Trophoblast cell (in vitro differentiated cells and primary cell): Measurements from ENCODE around the gene SMAD3.
A peak's percentile ranks its signal among the peaks of the same experiment; 100 is the strongest.

ENCODE experiments used
- DNase-seq, 2 donors: peaks; one replicate each; pipeline ENCODE4 v3.0.0-alpha.2; 2016
- H2AFZ ChIP-seq: 2 replicates; pipeline ENCODE4 v1.6.1; 2013; ENCODE audit warnings: low read length, moderate library complexity, mild to moderate bottlenecking; ENCODE audit not compliant: insufficient read depth, poor library complexity
- H2AK5ac ChIP-seq: 2 replicates; pipeline ENCODE4 v1.6.1; 2013; ENCODE audit warnings: mild to moderate bottlenecking, low read length
- H2BK120ac ChIP-seq: 2 replicates; pipeline ENCODE4 v1.6.1; 2013; ENCODE audit warnings: low read length, mild to moderate bottlenecking, moderate library complexity; ENCODE audit not compliant: insufficient read depth, poor library complexity
- H2BK12ac ChIP-seq: 2 replicates; pipeline ENCODE4 v1.6.1; 2013; ENCODE audit warnings: mild to moderate bottlenecking, low read length, moderate library complexity
- H2BK5ac ChIP-seq: 2 replicates; pipeline ENCODE4 v1.6.1; 2013; ENCODE audit warnings: low read length, low read depth, moderate library complexity, mild to moderate bottlenecking; ENCODE audit not compliant: poor library complexity
- H3K14ac ChIP-seq: 2 replicates; pipeline ENCODE4 v1.6.1; 2013; ENCODE audit warnings: mild to moderate bottlenecking, low read length
- H3K18ac ChIP-seq: 2 replicates; pipeline ENCODE4 v1.6.1; 2013; ENCODE audit warnings: mild to moderate bottlenecking, low read length
- H3K23ac ChIP-seq: 2 replicates; pipeline ENCODE4 v1.6.1; 2013; ENCODE audit warnings: low read length
- H3K27ac ChIP-seq: 2 replicates; pipeline ENCODE4 v1.5.1; 2013; ENCODE audit warnings: low read depth, mild to moderate bottlenecking, inconsistent platforms, low read length, moderate library complexity
- H3K27me3 ChIP-seq: 2 replicates; pipeline ENCODE4 v1.6.1; 2013; ENCODE audit warnings: inconsistent platforms, mild to moderate bottlenecking, low read length, moderate library complexity; ENCODE audit not compliant: insufficient read depth
- H3K36me3 ChIP-seq, 2 experiments: 1 replicate in 1 of 2; 2 replicates in 1 of 2; pipeline ENCODE4 v1.6.1; 2013; ENCODE audit warnings: low read length in 2 of 2, mild to moderate bottlenecking in 2 of 2, moderate library complexity in 1 of 2; ENCODE audit not compliant: insufficient read depth in 2 of 2, control insufficient read depth in 1 of 2
- H3K4ac ChIP-seq: 2 replicates; pipeline ENCODE4 v1.6.1; 2013; ENCODE audit warnings: low read depth, mild to moderate bottlenecking, low read length, moderate library complexity
- H3K4me1 ChIP-seq, 2 experiments: 1 replicate in 1 of 2; 2 replicates in 1 of 2; pipeline ENCODE4 v1.6.1; 2013; ENCODE audit warnings: low read length in 2 of 2, mild to moderate bottlenecking in 2 of 2, moderate library complexity in 1 of 2; ENCODE audit not compliant: insufficient read depth in 2 of 2, control insufficient read depth in 1 of 2
- H3K4me2 ChIP-seq: 2 replicates; pipeline ENCODE4 v1.6.1; 2013; ENCODE audit warnings: inconsistent platforms, mild to moderate bottlenecking, low read length, moderate library complexity
- H3K4me3 ChIP-seq: 2 replicates; pipeline ENCODE4 v1.5.1; 2013; ENCODE audit warnings: mild to moderate bottlenecking, low read depth, low read length, inconsistent platforms
- H3K79me1 ChIP-seq: one replicate; pipeline ENCODE4 v1.6.1; 2013; ENCODE audit warnings: low read length
- H3K79me2 ChIP-seq: 2 replicates; pipeline ENCODE4 v1.6.1; 2013; ENCODE audit warnings: low read length, mild to moderate bottlenecking; ENCODE audit not compliant: control insufficient read depth, insufficient read depth, poor library complexity
- H3K9ac ChIP-seq: 2 replicates; pipeline ENCODE4 v1.6.1; 2013; ENCODE audit warnings: mild to moderate bottlenecking, low read length
- H3K9me3 ChIP-seq: 2 replicates; pipeline ENCODE4 v1.6.1; 2013; ENCODE audit warnings: low read depth, mild to moderate bottlenecking, control low read depth, inconsistent platforms, low read length; ENCODE audit not compliant: insufficient read depth
- H4K12ac ChIP-seq: 2 replicates; pipeline ENCODE4 v1.6.1; 2013; ENCODE audit warnings: low read depth, mild to moderate bottlenecking, low read length, moderate library complexity
- H4K8ac ChIP-seq: 2 replicates; pipeline ENCODE4 v1.6.1; 2013; ENCODE audit warnings: low read depth, mild to moderate bottlenecking, low read length, moderate library complexity
- H4K91ac ChIP-seq: one replicate; pipeline ENCODE4 v1.6.1; 2013; ENCODE audit warnings: low read depth, mild to moderate bottlenecking, low read length, moderate library complexity
- WGBS: extraction: QIAGEN DNeasy Blood & Tissue Kit; methylation state at CpG from one replicate; pipeline ENCODE4 v1.1.7; 2013; ENCODE audit warnings: missing lambda C conversion rate; ENCODE audit not compliant: insufficient read length, insufficient coverage; ENCODE audit errors: extremely low coverage; 5-methylcytosine and 5-hydroxymethylcytosine counted together

Gene SMAD3

DNA sequence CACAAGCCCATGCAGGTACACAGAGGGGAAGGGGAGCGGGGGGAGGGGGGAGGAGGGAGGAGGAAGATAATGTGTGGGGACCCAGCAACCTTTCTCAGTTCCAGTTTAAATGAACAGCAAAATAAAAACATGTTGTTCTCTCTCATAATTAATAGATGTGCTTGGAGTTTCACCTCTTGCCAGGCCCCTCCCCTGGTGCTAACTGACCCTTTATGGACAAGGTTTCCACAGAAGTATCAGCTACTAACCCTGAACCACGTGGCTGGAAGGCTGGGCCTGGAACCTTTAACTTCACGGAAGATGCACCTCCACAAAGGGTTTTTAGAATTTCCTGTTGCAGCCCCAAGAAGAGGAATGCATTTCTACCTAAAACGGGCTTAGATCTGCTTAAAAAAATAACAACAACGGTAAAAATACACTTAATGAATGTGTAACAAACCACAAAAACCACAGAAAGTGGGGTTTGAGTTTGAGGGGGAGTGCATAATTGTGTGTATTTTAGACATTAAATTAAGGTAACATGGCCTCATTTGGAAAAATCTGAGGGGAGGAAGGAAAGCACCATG lies 14.8 kb upstream of the SMAD3 start:
- no peak for DNase-seq
- Histone ChIP-seq H2BK12ac (peak overlapping the region; percentile 87), H3K36me3 (no peaks in the 10 kb centered on the region), H4K91ac (no peak overlapping the region), H3K14ac (no peak overlapping the region), H3K18ac (no peak overlapping the region), H3K4me2 (no peak overlapping the region), H3K23ac (no peak overlapping the region), H3K4me1 (peaks cover 12 to 14% of the 10 kb centered on the region in 2 experiments), H3K79me1 (peaks cover 14% of the 10 kb centered on the region), H3K9ac (no peak overlapping the region), H2BK120ac (no peak overlapping the region), H3K9me3 (no peaks in the 10 kb centered on the region), H4K8ac (no peak overlapping the region), H4K12ac (no peak overlapping the region), H3K4ac (no peak overlapping the region), H2BK5ac (no peak overlapping the region), H3K27ac (no peak overlapping the region), H2AK5ac (no peak overlapping the region), H3K79me2 (no peaks in the 10 kb centered on the region), H2AFZ (no peak overlapping the region), H3K27me3 (no peaks in the 10 kb centered on the region), H3K4me3 (no peak overlapping the region)
- WGBS = no CpG with 5 or more reads among the region's 5 CpGs

DNA sequence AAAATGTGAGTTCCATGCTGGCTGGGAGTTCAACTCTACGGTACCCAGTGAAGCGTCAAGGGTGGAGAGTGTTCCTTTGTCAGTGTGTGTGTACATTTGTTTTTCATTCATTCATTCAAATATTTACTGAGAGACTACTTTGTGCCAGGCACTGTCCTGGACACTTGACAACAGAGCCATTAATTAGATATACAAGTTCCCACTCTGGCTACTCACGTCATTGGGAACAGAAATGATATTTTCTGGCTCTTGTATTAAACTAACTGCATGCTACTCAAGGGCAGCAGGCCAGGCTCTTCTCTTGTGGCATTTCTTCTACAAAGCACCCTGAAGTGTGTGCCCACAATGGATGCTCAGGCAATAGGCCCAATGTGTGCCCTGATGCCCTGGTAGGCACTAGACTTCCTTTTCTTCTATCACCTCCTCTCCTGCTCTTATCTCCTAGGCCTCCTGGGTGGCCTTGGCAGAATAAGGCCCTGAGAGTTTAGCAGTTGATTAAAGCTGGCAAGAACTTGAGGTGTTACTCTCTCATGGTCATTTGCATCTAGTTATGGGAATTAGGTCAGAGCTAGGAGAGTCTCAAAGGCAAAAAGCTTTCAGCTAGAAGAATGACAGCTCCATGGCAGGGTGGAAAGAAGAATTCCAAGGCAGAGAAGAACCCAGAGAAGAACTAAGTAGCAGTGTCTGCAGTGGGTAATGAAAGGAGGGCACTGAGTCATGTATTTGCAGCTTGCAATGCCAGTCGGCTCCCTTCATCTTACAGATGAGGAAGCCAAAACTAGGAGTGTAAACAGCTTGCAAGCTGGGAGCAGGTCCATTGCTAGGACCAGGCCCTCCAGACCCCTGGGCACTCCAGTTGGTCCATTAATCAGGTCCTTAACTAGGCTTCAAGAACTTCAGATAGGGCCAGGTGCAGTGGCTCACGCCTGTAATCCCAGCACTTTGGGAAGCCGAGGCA lies 14.0 kb upstream of the SMAD3 start:
- H3K14ac ChIP-seq = no peak overlapping the region
- no CpG with 5 or more reads among the region's 6 CpGs for WGBS
- H3K27ac ChIP-seq = no peak overlapping the region
- no peak overlapping the region for H4K8ac ChIP-seq
- no peak overlapping the region for H3K23ac ChIP-seq
- no peaks in the 10 kb centered on the region for H3K9me3 ChIP-seq
- H3K4me2 ChIP-seq = no peak overlapping the region
- no peak overlapping the region for H4K91ac ChIP-seq
- H2AFZ ChIP-seq = no peak overlapping the region
- no peaks in the 10 kb centered on the region for H3K36me3 ChIP-seq
- peaks cover 14% of the 10 kb centered on the region for H3K79me1 ChIP-seq
- no peak overlapping the region for H3K4ac ChIP-seq
- no peaks in the 10 kb centered on the region for H3K79me2 ChIP-seq
- H3K18ac ChIP-seq = no peak overlapping the region
- peaks cover 12 to 14% of the 10 kb centered on the region in 2 experiments for H3K4me1 ChIP-seq
- H2BK5ac ChIP-seq = no peak overlapping the region
- no peak overlapping the region for H3K4me3 ChIP-seq
- H3K9ac ChIP-seq = no peak overlapping the region
- no peak overlapping the region for H2BK120ac ChIP-seq
- no peak overlapping the region for H4K12ac ChIP-seq
- H3K27me3 ChIP-seq = no peaks in the 10 kb centered on the region
- H2AK5ac ChIP-seq = no peak overlapping the region
- DNase-seq = no peak
- no peak overlapping the region for H2BK12ac ChIP-seq

DNA sequence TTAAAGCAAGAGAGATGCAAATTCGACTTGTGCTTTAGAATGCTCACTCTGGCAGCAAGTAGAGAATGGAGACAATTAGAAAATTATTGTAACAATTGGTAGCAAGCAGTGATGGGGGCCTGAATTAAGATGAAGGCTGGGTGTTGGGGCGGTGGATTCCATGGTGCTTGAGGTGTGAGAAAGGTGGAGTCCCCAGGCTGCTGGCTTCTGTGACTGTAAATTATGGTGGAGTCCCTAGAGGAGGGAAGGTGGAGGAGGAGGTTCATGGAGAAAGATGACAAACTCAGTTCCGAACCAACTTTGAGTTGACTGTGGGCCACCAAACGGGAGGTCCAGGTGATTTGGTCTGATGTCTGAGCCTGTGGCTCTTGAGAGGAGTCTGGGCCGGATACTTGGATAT lies 10.7 kb upstream of the SMAD3 start:
- Histone ChIP-seq H3K18ac (no peak overlapping the region), H3K79me1 (peaks cover 5% of the 10 kb centered on the region), H2BK5ac (no peak overlapping the region), H3K79me2 (no peaks in the 10 kb centered on the region), H2AK5ac (no peak overlapping the region), H4K12ac (no peak overlapping the region), H3K27ac (no peak overlapping the region), H3K4me3 (no peak overlapping the region), H3K9ac (no peak overlapping the region), H2AFZ (no peak overlapping the region), H3K4me2 (no peak overlapping the region), H3K4ac (no peak overlapping the region), H3K36me3 (no peaks in the 10 kb centered on the region), H2BK120ac (no peak overlapping the region), H2BK12ac (peak overlapping the region; percentile 8), H3K14ac (no peak overlapping the region), H3K9me3 (no peaks in the 10 kb centered on the region), H3K4me1 (peaks cover 3 to 5% of the 10 kb centered on the region in 2 experiments), H4K91ac (no peak overlapping the region), H3K23ac (no peak overlapping the region), H3K27me3 (no peaks in the 10 kb centered on the region), H4K8ac (no peak overlapping the region)
- WGBS = no CpG with 5 or more reads among the region's 5 CpGs
- DNase-seq = no peak

DNA sequence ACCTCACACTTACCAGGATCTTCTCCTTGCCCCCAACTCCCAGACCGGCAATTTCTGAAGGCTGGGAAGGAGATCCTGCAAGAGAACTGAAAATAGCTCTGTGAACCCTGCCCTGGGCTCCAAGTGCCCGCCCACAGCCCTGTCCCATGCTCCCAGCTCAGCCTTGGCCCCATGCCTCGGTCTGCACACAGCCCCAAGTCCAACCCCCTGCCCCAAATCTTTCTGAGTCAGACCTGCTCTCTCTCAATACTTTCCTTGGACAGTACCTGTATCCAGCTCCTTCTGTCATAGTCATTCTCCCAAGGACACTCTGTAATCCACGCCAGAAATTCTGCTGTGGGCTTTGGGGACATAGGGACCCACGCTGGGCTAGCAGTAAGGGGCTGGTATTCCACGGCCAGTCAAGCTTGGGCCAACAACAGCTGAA lies 6.3 kb upstream of the SMAD3 start:
- no peaks in the 10 kb centered on the region for H3K36me3 ChIP-seq
- H3K79me1 ChIP-seq = peaks cover 2% of the 10 kb centered on the region
- no peak overlapping the region for H3K27ac ChIP-seq
- no peak overlapping the region for H2BK120ac ChIP-seq
- H2AFZ ChIP-seq = no peak overlapping the region
- H3K14ac ChIP-seq = no peak overlapping the region
- no peak overlapping the region for H4K8ac ChIP-seq
- H3K4me2 ChIP-seq = no peak overlapping the region
- H2AK5ac ChIP-seq = no peak overlapping the region
- no peaks in the 10 kb centered on the region for H3K9me3 ChIP-seq
- H3K4me1 ChIP-seq = peaks cover 2 to 7% of the 10 kb centered on the region in 2 experiments
- H2BK12ac ChIP-seq = no peak overlapping the region
- no peak overlapping the region for H4K91ac ChIP-seq
- H3K4me3 ChIP-seq = no peak overlapping the region
- no peak overlapping the region for H4K12ac ChIP-seq
- no peak overlapping the region for H3K23ac ChIP-seq
- DNase-seq = no peak
- H3K79me2 ChIP-seq = no peaks in the 10 kb centered on the region
- no peak overlapping the region for H3K4ac ChIP-seq
- H2BK5ac ChIP-seq = no peak overlapping the region
- H3K18ac ChIP-seq = no peak overlapping the region
- no peak overlapping the region for H3K9ac ChIP-seq
- no peaks in the 10 kb centered on the region for H3K27me3 ChIP-seq
- no CpG with 5 or more reads among the region's 6 CpGs for WGBS
